ENCODE data around the gene PUS3.

Gene PUS3

GRCh38 chr11:125947419-125948277 lies 44.6 kb upstream of the PUS3 start:
- TF ChIP-seq FOXP2 (optimal IDR thresholded peaks at IDR 0.05; ENCODE audit: control extremely low read depth, extremely low read length, insufficient read depth): no peak
- no peak for TF ChIP-seq EZH2 (IDR thresholded peaks at IDR 0.05)
- TF ChIP-seq POLR2AphosphoS5 (IDR thresholded peaks at IDR 0.05; ENCODE audit: borderline replicate concordance, low read depth, low read length): no peak
- Histone ChIP-seq H3K36me3 (ENCODE audit: insufficient read depth, low read length) (no peaks in the 10 kb centered on the region), H3K9me3 (ENCODE audit: low read depth, low read length) (no peaks in the 10 kb centered on the region), H3K27ac (no peak overlapping the region), H3K4me3 (no peak overlapping the region), H3K9ac (ENCODE audit: insufficient read length) (no peak overlapping the region)
- DNase-seq (ENCODE audit: low read depth, low spot score): no peak

- H3K9ac ChIP-seq (ENCODE audit: insufficient read length): no peak overlapping the region
Measured at GRCh38 chr11:125946712-125947418, 43.9 kb upstream of the PUS3 start.

GRCh38 chr11:125945797-125946520 lies 43.0 kb upstream of the PUS3 start, which contains the start of gene VSIG10L2:
Gene VSIG10L2 (plus strand): TSS chr11:125946044. CDS start chr11:125946056, 12 bp downstream.
- Histone ChIP-seq H3K9ac (ENCODE audit: insufficient read length) (no peak within 1 kb of the TSS), H3K4me3 (no peak within 1 kb of the TSS), H3K36me3 (ENCODE audit: insufficient read depth, low read length) (no peaks in the 10 kb centered on the region), H3K27ac (no peak within 1 kb of the TSS), H3K9me3 (ENCODE audit: low read depth, low read length) (no peaks in the 10 kb centered on the region)
- no peak for DNase-seq (ENCODE audit: low read depth, low spot score)
- no peak for TF ChIP-seq EZH2 (IDR thresholded peaks at IDR 0.05)
- no peak for TF ChIP-seq POLR2AphosphoS5 (IDR thresholded peaks at IDR 0.05; ENCODE audit: borderline replicate concordance, low read depth, low read length)
- no peak for TF ChIP-seq FOXP2 (optimal IDR thresholded peaks at IDR 0.05; ENCODE audit: control extremely low read depth, extremely low read length, insufficient read depth)

More at GRCh38 chr11:125946712-125947418, 43.9 kb upstream of the PUS3 start:
- Histone ChIP-seq H3K36me3 (ENCODE audit: insufficient read depth, low read length) (no peaks in the 10 kb centered on the region), H3K4me3 (no peak overlapping the region), H3K9me3 (ENCODE audit: low read depth, low read length) (no peaks in the 10 kb centered on the region), H3K27ac (no peak overlapping the region)
- DNase-seq (ENCODE audit: low read depth, low spot score): no peak
- TF ChIP-seq POLR2AphosphoS5 (IDR thresholded peaks at IDR 0.05; ENCODE audit: borderline replicate concordance, low read depth, low read length) (no peak), FOXP2 (optimal IDR thresholded peaks at IDR 0.05; ENCODE audit: control extremely low read depth, extremely low read length, insufficient read depth) (no peak), EZH2 (IDR thresholded peaks at IDR 0.05) (no peak)

- Histone ChIP-seq H3K36me3 (ENCODE audit: insufficient read depth, low read length) (no peaks in the 10 kb centered on the region), H3K27ac (no peak overlapping the region), H3K9ac (ENCODE audit: insufficient read length) (no peak overlapping the region), H3K9me3 (ENCODE audit: low read depth, low read length) (no peaks in the 10 kb centered on the region), H3K4me3 (no peak overlapping the region)
- no peak for TF ChIP-seq FOXP2 (optimal IDR thresholded peaks at IDR 0.05; ENCODE audit: control extremely low read depth, extremely low read length, insufficient read depth)
- TF ChIP-seq EZH2 (IDR thresholded peaks at IDR 0.05): no peak
- no peak for TF ChIP-seq POLR2AphosphoS5 (IDR thresholded peaks at IDR 0.05; ENCODE audit: borderline replicate concordance, low read depth, low read length)
- DNase-seq (ENCODE audit: low read depth, low spot score): no peak
Measured at GRCh38 chr11:125945011-125945796, 42.2 kb upstream of the PUS3 start.

- H3K4me3 ChIP-seq: no peak overlapping the region
- H3K36me3 ChIP-seq (ENCODE audit: insufficient read depth, low read length): no peaks in the 10 kb centered on the region
- H3K9ac ChIP-seq (ENCODE audit: insufficient read length): no peak overlapping the region
- H3K27ac ChIP-seq: no peak overlapping the region
- TF ChIP-seq EZH2 (IDR thresholded peaks at IDR 0.05): no peak
- TF ChIP-seq FOXP2 (optimal IDR thresholded peaks at IDR 0.05; ENCODE audit: control extremely low read depth, extremely low read length, insufficient read depth): no peak
- no peak for TF ChIP-seq POLR2AphosphoS5 (IDR thresholded peaks at IDR 0.05; ENCODE audit: borderline replicate concordance, low read depth, low read length)
- DNase-seq (ENCODE audit: low read depth, low spot score): no peak
- no peaks in the 10 kb centered on the region for H3K9me3 ChIP-seq (ENCODE audit: low read depth, low read length)
Measured at GRCh38 chr11:125944350-125945010, 41.5 kb upstream of the PUS3 start.

- H3K27ac ChIP-seq: no peak overlapping the region
- DNase-seq (ENCODE audit: low read depth, low spot score): no peak
- no peak overlapping the region for H3K4me3 ChIP-seq
- H3K9ac ChIP-seq (ENCODE audit: insufficient read length): no peak overlapping the region
- H3K9me3 ChIP-seq (ENCODE audit: low read depth, low read length): no peaks in the 10 kb centered on the region
- no peak for TF ChIP-seq POLR2AphosphoS5 (IDR thresholded peaks at IDR 0.05; ENCODE audit: borderline replicate concordance, low read depth, low read length)
- TF ChIP-seq FOXP2 (optimal IDR thresholded peaks at IDR 0.05; ENCODE audit: control extremely low read depth, extremely low read length, insufficient read depth): no peak
- TF ChIP-seq EZH2 (IDR thresholded peaks at IDR 0.05): no peak
- no peaks in the 10 kb centered on the region for H3K36me3 ChIP-seq (ENCODE audit: insufficient read depth, low read length)
Measured at GRCh38 chr11:125943661-125944349, 40.8 kb upstream of the PUS3 start.

All from SK-N-MC (cell line).